CD8-positive, alpha-beta memory T cell (primary cell): ENCODE results near the gene SPDYE18. TPM values are rescaled to one million over a fixed set of nuclear protein-coding genes. Genes with fewer than 3 reads are reported as not detected.
"Not testable (repeated sequence)": the region's sequence is repeated elsewhere in the genome, so short reads cannot be mapped to it uniquely, and the experiment has no call there.

ENCODE experiments used
- CTCF ChIA-PET: fragments of 350-600 bp; sonication (Branson Sonifier 250); formaldehyde crosslinking; loops from one replicate; lab custom pipeline; 2021; ENCODE audit warnings: antibody characterized with exemption; lab: Charles Lee
- POLR2A ChIA-PET: fragments of 350-600 bp; sonication (Branson Sonifier 250); formaldehyde crosslinking; loops from one replicate; lab custom pipeline; 2021; ENCODE audit warnings: antibody characterized with exemption; lab: Charles Lee
- DNase-seq, 5 donors: peaks; one replicate each; pipeline versions ENCODE4 v3.0.0 to v3.0.0-alpha.2; 2020 to 2022; ENCODE audit warnings: mixed read lengths in 1 of 5
- H3K27ac ChIP-seq: one replicate; pipeline ENCODE4 v1.7.0; 2013; ENCODE audit warnings: low read depth, mild to moderate bottlenecking, low read length, moderate library complexity
- H3K27me3 ChIP-seq: 2 replicates; pipeline ENCODE4 v1.7.0; 2013; ENCODE audit warnings: low read length, mild to moderate bottlenecking; ENCODE audit not compliant: insufficient read depth, poor library complexity, severe bottlenecking
- H3K36me3 ChIP-seq: 2 replicates; pipeline ENCODE4 v1.7.0; 2013; ENCODE audit warnings: mild to moderate bottlenecking, low read length, moderate library complexity; ENCODE audit not compliant: insufficient read depth
- H3K4me1 ChIP-seq: 2 replicates; pipeline ENCODE4 v1.7.0; 2013; ENCODE audit warnings: mild to moderate bottlenecking, low read length, moderate library complexity; ENCODE audit not compliant: insufficient read depth
- H3K4me3 ChIP-seq: 2 replicates; pipeline ENCODE4 v1.7.0; 2013; ENCODE audit warnings: mild to moderate bottlenecking, low read length
- H3K9me3 ChIP-seq: 2 replicates; pipeline ENCODE4 v1.7.0; 2013; ENCODE audit warnings: mild to moderate bottlenecking, low read length
- H3K27ac Mint-ChIP-seq, 8 donors: one replicate each; pipeline ENCODE4 v1.8.0; 2020 to 2021; ENCODE audit warnings: mixed read lengths in 8 of 8, mild to moderate bottlenecking in 6 of 8, inconsistent platforms in 3 of 8, moderate library complexity in 3 of 8
- H3K27me3 Mint-ChIP-seq, 2 donors: one replicate each; pipeline ENCODE4 v1.8.0; 2020 to 2021; ENCODE audit warnings: mixed read lengths in 2 of 2, mild to moderate bottlenecking in 1 of 2, moderate library complexity in 1 of 2
- H3K36me3 Mint-ChIP-seq, 3 donors: one replicate each; pipeline ENCODE4 v1.8.0; 2020 to 2021; ENCODE audit warnings: mixed read lengths in 3 of 3, inconsistent platforms in 1 of 3, mild to moderate bottlenecking in 1 of 3
- H3K4me1 Mint-ChIP-seq, 3 donors: one replicate each; pipeline ENCODE4 v1.8.0; 2020 to 2021; ENCODE audit warnings: mixed read lengths in 3 of 3, inconsistent platforms in 1 of 3, mild to moderate bottlenecking in 1 of 3
- H3K4me3 Mint-ChIP-seq, 7 donors: one replicate each; pipeline ENCODE4 v1.8.0; 2020 to 2021; ENCODE audit warnings: mixed read lengths in 7 of 7, mild to moderate bottlenecking in 6 of 7, moderate library complexity in 4 of 7, inconsistent platforms in 2 of 7
- H3K9me3 Mint-ChIP-seq, 5 donors: one replicate each; pipeline ENCODE4 v1.8.0; 2020 to 2022; ENCODE audit warnings: mixed read lengths in 5 of 5, mild to moderate bottlenecking in 3 of 5, moderate library complexity in 2 of 5, inconsistent platforms in 1 of 5
- polyA plus RNA-seq: library from polyadenylated mRNA; unstranded; fragments of 300-500 nt; fragmentation: Illumina TruSeq; gene quantifications from one replicate; pipeline ENCODE4 v1.2.3, GENCODE V29; 2021
- total RNA-seq, 2 experiments: library from RNA; stranded (reverse); gene quantifications; one replicate each; pipeline ENCODE4 v1.2.3, GENCODE V29; 2021

The SPDYE18 gene
- total and polyA plus RNA-seq, 3 experiments from 2014 or later: 0.53 TPM; not detected in 2

- H3K4me1 Mint-ChIP-seq, POLR2A ChIA-PET, CTCF ChIA-PET, H3K27ac ChIP-seq, DNase-seq, H3K9me3 Mint-ChIP-seq, H3K27ac Mint-ChIP-seq, H3K36me3 ChIP-seq, H3K4me3 ChIP-seq, H3K9me3 ChIP-seq, H3K4me3 Mint-ChIP-seq, H3K27me3 ChIP-seq, H3K4me1 ChIP-seq, H3K27me3 Mint-ChIP-seq: not testable (repeated sequence)
- H3K36me3 Mint-ChIP-seq: peaks cover 0 to 16% (median 0%) of the 10 kb centered on the region in 3 donors
Measured at GRCh38 chr7:77002678-77003233, 59.6 kb downstream of the SPDYE18 start.

GRCh38 chr7:77002104-77002503 lies 60.3 kb downstream of the SPDYE18 start:
- H3K4me3 ChIP-seq, H3K27me3 ChIP-seq, H3K27ac Mint-ChIP-seq, H3K9me3 Mint-ChIP-seq, CTCF ChIA-PET, H3K9me3 ChIP-seq, DNase-seq, POLR2A ChIA-PET, H3K27ac ChIP-seq, H3K4me1 Mint-ChIP-seq, H3K27me3 Mint-ChIP-seq, H3K36me3 ChIP-seq, H3K4me3 Mint-ChIP-seq: not testable (repeated sequence)
- H3K4me1 ChIP-seq: peaks cover 16% of the 10 kb centered on the region
- H3K36me3 Mint-ChIP-seq: peaks cover 0 to 16% (median 0%) of the 10 kb centered on the region in 3 donors

Other genes with a start within 250 kb of the SPDYE18 start
- gene SPDYE17, start 30.2 kb downstream of the SPDYE18 start, total RNA-seq: not detected
- gene SPDYE17, start 30.2 kb downstream of the SPDYE18 start, polyA plus RNA-seq: not detected
- gene CCDC146, start 60.1 kb upstream of the SPDYE18 start, total RNA-seq: 1 to 10 TPM; 1.2 to 1.5 TPM
- 5.6 TPM for gene CCDC146, start 60.1 kb upstream of the SPDYE18 start, polyA plus RNA-seq
- gene FGL2, start 137.3 kb upstream of the SPDYE18 start, total RNA-seq: 1 to 10 TPM; 2.2 to 3.1 TPM
- 4.1 TPM for gene FGL2, start 137.3 kb upstream of the SPDYE18 start, polyA plus RNA-seq